ENCODE data around the gene KIF3C.

DNA sequence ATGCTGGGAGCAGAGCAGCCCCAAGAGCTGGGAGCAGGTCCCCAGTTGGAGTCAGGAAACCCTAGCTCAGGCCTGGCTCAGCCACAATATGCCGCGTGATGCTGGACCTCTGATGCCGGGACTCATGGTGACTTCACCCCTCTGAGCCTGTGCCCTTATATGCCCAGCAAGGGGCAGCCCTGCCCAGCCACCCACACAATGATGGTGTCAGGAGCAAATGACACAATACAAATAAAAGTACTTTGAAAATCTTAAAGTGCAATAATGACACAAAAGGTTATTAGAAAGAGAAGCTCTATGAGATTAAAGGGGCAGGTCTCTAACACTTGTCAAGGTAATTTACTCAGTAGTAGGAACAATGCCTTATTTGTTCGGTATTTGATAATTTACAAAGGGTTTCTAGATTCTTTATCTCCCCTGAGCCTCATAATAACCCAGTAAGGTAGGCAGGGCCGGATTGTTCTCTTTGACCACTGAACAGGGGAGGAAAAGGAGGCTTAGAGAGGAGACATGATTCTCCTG, 18.3 kb upstream of the KIF3C start:
- TF ChIP-seq GATA3 (IDR thresholded peaks at IDR 0.05; ENCODE audit: low read depth, low read length) (no peak), GATA2 (IDR thresholded peaks at IDR 0.05; ENCODE audit: low read depth, low read length) (no peak)

Data from SH-SY5Y (cell line).